HG03095 (cell line): ENCODE data around the gene SEL1L.
A peak's percentile ranks its signal among the peaks of the same experiment; 100 is the strongest.
"Not testable (repeated sequence)": the region's sequence is repeated elsewhere in the genome, so short reads cannot be mapped to it uniquely, and the experiment has no call there.

Experiments
- ATAC-seq: cut with Tn5 transposase; IDR thresholded peaks from one replicate; pipeline ENCODE4 v1.9.1; 2021; ENCODE audit warnings: moderate library complexity; ENCODE audit not compliant: unreplicated experiment

SEL1L gene

DNA sequence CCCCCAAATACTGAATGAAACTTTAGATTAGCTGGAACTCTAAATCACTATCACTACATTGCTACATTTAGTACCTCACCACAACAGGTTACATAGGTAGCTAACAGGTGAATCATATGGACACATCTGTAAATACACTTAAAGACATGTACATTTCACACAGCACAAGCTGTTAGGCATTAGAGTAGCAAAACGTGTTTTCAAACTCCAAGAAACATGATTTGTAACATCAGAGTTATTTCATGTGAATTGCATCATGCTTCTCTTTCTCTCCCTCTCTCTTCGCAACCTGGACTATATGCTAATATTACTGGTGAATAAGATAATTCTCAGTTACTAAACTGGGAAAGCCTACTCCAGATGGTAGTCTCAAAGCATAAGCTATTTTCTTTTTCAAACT is 4.3 kb downstream of the SEL1L start:
- ATAC-seq = no peak

DNA sequence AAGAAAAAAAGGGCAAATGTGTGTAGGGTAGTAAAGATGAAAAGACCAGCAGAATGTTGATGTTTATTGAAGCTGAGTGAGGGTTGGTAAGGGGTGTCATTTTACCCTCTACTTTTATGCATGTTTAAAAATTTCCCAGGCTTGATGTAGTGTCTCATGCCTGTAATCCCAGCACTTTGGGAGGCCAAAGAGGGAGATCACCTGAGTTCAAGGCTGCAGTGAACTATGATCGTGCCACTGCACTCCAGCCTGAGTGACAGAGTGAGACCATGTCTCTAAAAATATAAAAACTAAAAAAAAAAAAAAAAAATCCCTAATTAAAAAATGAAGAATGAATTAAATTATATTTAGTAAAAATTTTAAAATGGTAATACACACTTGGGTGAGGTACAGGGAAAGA is 8.5 kb downstream of the SEL1L start:
- no peak for ATAC-seq

DNA sequence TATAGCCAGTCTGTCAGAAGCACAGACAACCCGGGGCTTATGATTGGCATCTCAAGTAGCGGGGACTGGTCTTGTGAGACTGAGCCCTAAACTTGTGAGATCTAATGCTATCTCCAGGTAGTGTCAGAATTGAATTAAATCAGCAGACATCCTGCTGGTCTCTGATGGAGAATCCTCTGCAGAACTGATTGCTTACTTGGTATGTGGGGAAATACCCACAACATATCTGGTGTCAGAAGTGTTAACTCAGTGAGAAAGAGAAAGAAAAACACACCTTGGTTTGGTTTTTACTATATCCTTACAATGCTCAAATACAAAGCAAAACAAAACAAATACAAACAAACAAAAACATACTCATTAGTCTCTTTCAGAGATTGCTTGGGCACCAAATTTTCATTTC is 10.0 kb downstream of the SEL1L start:
- peak; percentile 51 for ATAC-seq

DNA sequence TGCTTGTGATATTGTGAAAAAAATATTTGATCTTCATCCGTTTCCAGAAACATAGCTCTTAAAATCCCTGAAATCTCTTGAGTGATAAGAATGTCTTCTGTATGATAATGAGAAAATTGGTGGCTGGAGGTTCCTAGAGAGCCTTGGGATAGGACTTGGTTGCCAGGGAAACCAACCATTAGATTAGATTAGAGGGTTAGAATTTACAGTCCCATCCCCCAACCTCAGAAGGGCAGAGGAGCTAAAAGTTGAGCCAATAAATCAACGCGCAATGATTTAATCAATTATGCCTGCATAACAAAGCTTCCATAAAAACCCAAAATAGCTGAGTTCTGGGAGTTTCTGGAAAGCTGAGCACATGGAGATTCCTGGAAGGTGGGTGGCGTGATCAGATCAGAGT is 10.6 kb downstream of the SEL1L start:
- no peak for ATAC-seq

DNA sequence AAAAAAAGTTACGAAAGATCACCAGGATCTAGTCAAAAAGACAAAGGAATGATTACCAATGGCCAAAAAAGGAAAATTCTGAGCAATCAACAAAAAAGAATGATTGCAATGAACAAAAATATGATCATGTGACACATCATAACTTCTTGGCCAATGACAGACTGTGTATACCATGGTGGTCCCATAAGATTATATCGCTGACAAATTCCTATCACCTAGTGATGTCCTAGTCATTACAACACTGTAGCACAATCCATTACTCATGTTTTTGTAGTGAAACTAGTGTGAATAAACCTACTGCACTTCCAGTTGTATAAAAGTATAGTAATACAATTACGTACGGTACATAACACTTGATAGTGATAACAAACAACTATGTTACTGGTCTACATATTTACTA is 12.3 kb downstream of the SEL1L start:
- no peak for ATAC-seq

DNA sequence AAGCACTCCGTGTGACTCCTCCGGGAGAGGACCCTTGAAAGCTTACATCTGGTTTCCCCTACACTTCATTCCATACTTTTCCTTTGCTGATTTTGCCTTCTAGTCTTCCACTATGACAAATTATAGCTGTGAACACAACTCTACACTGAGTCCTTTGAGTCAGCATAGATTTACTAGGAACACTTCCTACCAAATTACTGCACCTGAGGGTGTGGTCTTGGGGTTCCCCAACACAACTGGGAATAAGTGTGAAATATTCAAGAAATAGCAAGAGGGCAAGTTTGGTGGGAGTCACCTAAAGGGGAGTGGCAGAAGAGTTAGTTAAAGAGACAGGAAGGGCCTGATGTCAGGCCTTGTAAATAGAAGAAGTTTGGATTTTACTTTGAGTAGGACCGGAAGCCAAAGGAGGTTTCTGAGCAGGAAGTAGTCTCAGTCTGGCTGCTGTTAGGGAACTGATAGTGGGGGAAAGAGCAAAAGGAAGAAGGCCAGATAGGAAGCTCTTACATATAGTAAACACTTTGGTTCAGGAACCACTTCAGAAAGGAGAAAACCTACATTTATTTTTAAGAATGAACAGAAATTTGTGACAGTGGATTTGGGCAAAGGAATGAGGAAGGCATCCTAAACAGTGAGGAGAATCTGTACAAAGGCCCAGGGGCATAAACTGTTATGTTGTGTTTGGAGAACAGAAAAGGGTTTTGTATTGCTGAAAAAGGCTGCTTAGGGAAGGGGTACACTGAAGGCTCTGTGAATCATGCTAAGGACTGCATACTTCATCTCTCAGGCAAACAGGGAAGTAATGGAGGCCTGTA is 14.2 kb downstream of the SEL1L start:
- ATAC-seq = peak; percentile 86

DNA sequence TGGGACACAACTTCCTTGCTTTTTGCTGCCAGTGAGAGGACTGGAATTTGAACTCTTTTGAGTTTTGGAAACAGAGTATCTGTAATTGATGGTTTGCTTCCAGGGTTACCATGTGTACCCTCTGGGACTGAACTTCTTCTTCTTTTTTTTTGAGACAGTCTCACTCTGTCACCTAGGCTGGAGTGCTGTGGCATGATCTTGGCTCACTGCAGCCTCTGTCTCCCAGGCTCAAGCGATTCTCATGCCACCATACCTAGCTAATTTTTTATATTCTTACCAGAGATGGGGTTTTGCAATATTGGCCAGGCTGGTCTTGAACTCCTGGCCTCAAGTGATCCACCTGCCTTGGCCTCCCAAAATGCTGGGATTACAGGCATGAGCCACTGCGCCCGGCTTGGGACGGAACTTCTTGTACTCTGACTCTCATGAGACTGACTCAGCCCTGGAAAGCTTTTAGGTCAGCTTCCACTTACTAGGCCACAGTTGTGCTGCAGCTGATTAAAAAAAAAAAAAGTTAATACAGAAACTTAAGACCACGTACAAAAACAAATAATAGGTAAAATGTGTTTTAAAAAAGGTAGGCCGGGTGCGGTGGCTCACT is 15.8 kb downstream of the SEL1L start:
- ATAC-seq = no peak

DNA sequence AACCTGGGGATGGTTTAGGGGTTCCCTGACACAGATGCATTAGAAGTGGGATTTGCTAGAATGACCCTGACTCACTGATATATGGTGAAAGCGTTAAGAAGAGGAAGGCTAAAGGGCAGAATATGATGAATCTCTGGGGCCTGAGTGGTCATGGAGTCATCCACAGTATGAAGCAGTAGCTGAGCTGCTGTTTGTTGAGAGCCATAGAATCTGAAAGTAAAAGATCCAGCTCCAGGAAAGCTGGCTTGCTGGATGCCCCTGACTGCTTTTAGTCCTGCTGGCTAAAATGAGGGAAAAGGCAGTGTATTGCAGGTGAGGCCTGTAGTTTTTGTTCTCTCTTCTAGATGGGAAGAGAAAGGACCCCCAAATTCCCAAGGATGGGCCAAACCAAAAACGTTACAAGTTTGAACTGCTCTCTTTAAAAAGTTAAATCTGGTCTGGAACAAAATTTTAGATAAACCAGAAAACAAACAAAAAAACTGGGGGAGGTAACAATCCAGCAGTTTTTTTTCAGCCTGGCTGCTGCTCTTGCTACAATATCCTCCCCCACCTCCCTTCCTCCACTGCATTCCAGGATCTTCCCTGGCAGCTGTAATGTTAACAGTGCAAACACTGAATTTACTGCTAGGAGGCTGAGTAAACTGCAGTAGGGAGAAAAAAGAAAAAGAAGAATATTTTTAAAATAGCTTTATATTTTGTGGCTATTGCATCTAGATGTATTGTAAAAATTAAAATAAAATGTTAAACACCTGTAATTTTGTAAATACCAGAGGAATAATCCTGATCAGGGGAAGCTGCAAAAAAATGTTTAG is 16.5 kb downstream of the SEL1L start:
- no peak for ATAC-seq

DNA sequence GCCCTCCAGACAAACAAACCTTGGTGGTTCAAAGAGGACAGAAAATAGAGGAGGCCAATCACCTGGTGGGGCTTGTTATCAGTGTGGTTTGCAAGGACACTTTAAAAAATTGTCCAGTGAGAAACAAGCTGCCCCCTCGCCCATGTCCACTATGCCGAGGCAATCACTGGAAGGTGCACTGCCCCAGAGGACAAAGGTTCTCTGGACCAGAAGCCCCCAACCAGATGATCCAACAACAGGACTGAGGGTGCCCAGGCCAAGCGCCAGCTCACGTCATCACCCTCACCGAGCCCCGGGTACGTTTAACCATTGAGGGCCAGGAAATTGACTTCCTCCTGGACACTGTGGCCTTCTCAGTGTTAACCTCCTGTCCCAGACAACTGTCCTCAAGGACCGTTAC is 17.7 kb downstream of the SEL1L start:
- ATAC-seq = not testable (repeated sequence)

DNA sequence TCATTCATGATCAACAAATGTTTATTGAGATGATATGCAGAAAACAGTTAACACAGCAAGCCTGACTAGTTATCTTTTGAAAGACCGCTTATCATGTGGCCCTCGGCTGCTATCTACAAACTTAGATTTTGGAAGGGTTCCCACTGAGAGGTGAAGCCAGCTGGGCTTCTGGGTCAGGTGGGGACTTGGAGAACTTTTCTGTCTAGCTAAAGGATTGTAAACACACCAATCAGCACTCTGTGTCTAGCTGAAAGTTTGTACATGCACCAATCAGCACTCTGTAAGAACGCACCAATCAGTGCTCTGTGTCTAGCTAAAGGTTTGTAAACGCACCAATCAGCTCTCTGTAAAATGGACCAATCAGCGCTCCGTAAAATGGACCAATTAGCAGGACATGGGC is 20.8 kb downstream of the SEL1L start:
- not testable (repeated sequence) for ATAC-seq

DNA sequence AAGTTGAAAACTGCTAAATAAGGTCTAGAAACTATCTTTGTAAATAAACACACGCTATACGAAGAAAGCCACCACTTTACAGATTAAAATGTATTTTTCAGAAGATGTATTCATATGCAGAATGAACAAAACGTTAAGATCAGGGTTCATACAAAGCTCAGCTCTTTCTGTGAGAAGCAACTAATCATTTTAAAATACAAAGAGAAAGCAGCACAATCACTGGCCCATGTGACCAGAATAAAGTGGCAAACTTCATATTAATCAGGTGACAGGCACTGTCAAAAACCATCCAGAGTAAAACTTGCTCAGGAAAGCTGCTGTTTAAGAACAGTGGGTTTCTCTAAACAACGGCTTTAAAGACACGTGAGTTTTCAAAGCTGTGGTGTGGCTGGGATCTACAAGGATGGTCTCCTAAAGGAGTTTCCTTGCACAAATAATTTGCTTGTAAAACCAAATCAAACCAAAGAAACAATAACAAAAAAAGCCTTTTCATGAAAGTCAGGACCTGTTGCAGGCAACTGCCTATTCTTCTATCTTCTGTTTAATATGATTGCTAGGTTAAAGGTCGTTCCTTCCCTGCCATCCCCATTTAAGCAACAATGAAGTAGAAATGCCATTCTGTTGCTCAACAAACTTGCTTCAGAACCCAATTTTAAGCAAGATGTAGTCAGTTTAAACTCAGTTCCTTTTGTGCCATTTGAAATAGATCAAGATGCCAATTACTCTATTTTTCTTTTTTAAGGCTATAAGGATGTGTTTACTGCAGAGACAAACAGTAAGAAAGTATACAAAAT is 22.3 kb downstream of the SEL1L start:
- no peak for ATAC-seq

DNA sequence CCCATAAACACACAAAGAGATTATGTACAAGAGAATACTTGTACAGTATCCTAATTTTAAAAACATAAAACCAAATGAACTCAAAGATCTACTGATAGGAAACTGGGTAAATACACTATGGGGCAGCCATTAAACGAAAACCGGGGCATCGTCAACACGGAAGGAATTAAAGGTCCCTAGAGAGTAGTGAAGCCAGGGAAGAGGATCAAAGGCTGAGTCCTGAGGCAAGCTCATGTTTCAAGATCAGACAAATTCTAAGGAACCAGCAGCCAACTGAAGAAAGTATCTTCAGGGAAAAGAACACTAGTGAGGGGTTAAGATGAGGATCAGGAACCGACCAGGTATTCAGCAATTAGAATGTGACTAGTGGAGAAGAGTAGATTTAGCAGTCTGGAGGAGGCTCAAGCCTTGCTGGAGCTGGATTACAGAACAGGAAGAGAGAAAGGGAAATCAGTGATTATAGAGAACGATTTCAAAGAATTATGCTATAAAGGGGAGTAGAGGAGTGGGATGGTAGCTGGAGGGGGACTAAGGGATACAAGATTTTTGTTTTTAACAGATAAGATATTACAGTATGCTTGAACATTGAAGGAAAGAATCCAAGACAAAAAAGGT is 23.7 kb downstream of the SEL1L start:
- no peak for ATAC-seq

DNA sequence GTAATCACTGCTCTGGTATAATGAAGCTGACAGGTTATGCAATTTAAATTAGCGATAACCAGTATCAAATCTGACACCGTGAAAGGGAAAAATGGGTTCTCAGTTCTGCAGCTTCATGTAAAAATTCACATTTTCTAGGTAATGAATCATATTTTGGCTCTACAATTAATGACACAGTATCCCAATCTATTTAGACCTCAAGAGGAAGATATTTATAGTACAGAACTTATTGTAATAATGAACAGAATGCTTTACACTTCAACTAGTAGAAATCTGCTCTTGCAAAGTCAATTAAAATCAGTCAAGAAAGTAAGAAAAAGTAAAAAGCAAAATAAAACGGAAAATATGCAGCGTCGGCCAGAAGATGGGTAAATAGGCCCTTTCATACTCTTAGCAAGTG is 24.3 kb downstream of the SEL1L start:
- ATAC-seq = no peak

DNA sequence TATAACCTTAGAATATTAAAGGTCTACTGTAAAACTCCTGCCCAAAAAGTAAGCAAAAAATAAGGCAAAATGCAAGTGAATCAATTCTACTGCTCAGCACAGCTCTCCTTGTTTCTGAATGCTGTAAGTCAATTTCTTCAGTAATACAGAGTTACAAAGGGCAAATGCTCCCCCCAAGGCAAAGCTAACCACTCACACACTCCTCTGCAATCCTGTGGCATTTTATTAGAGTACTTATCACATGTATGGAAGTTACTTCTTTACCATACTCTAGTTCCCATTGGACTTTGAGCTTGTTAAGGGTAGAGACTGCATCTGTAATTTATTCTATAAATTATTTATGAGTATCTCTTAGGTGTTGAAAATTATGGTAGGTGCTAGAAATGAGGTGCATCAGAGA is 27.2 kb downstream of the SEL1L start:
- ATAC-seq = no peak

DNA sequence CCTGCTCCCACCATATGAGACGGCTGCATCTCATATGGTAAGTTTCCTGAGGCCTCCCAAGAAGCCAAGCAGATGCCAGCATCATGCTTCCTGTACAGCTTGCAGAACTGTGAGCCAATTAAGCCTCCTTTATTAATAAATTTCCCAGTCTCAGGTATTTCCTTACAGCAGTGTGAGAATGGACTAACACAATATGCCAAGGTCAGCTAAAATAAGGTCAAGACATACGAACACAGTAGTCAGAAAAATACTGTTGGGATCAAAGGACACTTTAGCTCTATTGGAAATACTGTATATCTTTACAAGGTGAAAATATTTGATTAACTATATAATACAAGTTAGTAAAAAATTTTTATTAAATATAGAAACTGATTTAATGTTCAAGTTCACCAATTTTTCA is 28.8 kb downstream of the SEL1L start:
- no peak for ATAC-seq

DNA sequence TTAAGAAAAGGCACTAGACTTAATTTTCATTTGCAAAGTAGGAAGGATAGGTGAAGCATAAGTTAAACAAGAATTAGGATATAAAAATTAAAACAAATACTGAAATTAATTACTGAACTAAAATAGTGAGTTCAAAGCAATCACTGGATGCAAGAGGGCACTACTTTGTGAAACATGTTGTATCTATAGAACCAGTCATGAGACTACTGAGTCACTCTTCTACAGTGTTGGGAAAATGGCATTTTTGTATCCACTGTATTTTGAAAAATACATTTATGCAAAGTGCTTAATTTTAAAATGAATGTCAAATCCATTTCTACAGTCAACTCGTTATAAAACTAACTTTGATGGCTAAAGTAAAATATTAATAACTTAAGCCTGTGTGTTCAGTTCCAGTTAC is 47.9 kb downstream of the SEL1L start:
- peak; percentile 11 for ATAC-seq

DNA sequence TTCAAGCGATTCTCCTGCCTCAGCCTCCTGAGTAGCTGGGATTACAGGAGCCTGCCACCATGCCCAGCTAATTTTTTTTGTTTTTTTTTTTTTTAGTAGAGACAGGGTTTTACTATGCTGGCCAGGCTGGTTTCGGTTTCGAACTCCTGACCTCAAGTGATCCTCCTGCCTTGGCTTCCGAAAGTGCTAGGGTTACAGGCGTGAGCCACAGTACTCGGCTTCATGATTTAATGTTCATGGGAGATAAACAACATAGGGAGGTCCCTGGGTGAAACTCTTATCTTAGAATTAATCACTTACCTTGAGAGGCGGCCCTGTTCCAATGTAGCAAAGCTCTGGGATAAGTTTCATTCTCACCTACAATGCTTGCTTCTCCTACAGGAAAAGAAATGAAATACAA is 48.3 kb downstream of the SEL1L start:
- ATAC-seq = peak; percentile 92

DNA sequence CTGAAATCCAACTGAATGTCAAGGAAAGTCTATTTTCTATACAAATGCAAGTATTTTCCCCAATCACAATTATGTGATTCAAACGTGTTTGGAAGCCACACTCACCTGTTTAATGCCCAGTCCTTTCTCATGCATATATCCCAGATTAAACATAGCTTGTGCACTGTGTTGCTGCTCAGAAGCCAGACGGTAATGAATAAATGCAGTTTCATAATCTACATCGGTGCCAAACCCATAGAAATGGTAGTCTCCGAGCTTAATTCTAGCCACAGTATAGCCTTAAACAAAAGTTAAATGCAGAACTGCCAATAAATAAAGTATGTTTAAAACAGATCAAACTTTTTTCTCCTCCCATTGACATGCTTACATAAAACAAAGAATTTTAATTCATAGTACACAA is 49.5 kb downstream of the SEL1L start:
- ATAC-seq = no peak

DNA sequence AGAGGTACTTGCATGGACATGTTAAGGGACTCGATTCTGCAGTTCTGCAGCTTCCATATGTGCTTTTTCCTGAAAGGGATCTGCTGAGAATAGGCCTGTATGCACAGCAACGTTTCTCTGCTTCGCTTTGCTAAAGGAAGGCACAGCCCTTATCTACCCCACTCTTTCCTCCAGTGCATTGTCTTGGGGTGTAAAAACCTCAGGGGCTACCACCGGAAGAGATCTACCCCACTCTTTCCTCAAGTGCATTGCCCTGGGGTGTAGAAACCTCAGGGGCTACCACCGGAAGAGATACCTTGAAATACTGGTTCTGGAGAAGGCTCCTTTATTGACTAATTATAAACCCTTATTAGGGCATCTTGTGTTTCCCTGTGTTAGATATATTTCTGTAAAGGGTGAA is 52.9 kb downstream of the SEL1L start:
- ATAC-seq = no peak

DNA sequence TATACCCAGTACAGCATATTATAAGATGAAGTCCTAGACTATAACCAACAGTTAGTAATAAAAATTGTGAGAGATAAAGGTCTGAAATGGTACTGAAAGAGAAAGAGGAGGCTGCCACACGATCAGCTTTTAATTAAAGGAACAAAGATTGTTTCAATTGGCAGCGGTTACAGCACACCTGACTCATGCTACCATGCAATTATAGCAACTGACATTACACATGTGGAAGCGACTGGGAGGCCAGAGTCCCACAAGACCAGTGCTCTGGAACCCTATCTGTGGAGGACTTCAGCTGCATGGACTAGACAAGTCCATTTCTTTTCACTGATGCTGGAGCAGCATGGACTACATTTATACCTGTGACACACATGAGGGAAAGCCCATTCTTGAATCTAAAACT is 55.2 kb downstream of the SEL1L start:
- no peak for ATAC-seq

DNA sequence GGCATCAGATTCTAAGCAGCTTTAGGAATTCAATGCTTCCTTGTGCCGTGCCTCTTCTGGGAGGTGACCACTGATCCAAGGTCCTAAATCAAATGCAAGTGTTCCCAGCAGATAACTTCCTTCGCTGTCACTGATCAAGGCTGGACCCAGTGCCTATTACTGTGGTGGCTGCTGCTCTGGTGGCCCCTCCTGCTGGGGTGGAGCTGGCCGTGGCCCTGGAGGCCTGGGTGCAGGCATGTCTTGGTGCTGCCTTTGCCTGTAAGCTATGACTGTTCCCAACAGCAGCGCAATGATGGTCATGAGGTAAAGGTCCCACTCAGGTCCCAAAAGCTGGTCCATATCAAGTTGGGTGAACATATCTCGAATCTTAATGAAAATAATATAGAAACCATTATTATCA is 56.8 kb downstream of the SEL1L start:
- no peak for ATAC-seq
